Activated T-helper 1 cell treated with anti-CD3 and anti-CD28 coated beads, Interleukin-12 subunit alpha, Interleukin-12 subunit beta, Interleukin-2, Interleukin-4 antibody, amounts not matched to agents 30 ng/mL and 10 ng/mL and 1 ng/mL, durations not matched to agents 14 hours and 24 hours and 36 hours (primary cell): ENCODE data around the gene KRABD2.
"Not testable (repeated sequence)": the region's sequence is repeated elsewhere in the genome, so short reads cannot be mapped to it uniquely, and the experiment has no call there.

Source experiments
- DNase-seq: peaks from one replicate; pipeline ENCODE4 v3.0.0; 2021; ENCODE audit warnings: low spot score
- H3K27ac Mint-ChIP-seq: one replicate; pipeline ENCODE4 v1.8.0; 2021; ENCODE audit warnings: mild to moderate bottlenecking, mixed read lengths
- H3K27me3 Mint-ChIP-seq: one replicate; pipeline ENCODE4 v1.8.0; 2022; ENCODE audit warnings: mild to moderate bottlenecking, moderate library complexity, mixed read lengths; ENCODE audit not compliant: insufficient read depth
- H3K36me3 Mint-ChIP-seq: one replicate; pipeline ENCODE4 v1.8.0; 2021; ENCODE audit warnings: low read depth, mixed read lengths
- H3K4me1 Mint-ChIP-seq: one replicate; pipeline ENCODE4 v1.8.0; 2021; ENCODE audit warnings: low read depth, mixed read lengths
- H3K4me3 Mint-ChIP-seq: one replicate; pipeline ENCODE4 v1.8.0; 2021; ENCODE audit warnings: mild to moderate bottlenecking, moderate library complexity, mixed read lengths
- H3K9me3 Mint-ChIP-seq: one replicate; pipeline ENCODE4 v1.8.0; 2021; ENCODE audit warnings: mixed read lengths
- intact Hi-C: fragments of 100-400 bp; cut with micrococcal nuclease; formaldehyde crosslinking; loops from one replicate; pipeline ENCODE4 v1.15.1; 2024

Gene KRABD2

DNA sequence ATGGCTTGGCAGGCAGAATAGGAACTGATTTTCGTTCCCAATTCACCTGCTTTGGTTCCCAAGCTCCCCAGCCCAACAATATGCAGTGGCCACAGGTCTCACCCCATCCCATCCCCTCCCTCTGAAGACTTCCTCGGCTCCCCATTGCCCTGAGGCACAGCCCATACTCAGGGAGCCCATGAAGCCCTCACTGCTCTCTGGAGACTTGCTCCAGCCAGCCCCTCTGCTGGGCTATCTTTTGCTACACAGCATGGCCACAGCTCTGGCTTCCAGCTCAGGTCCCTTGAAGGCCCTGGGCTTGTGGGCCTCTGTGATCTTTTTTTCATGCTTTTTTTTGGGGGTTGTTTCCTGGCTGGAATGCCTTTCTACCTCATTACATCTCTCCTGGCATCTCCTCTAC lies 29.7 kb upstream of the KRABD2 start:
- no peak for DNase-seq
- Mint-ChIP-seq H3K4me1 (peaks cover 11% of the 10 kb centered on the region), H3K27ac (no peak overlapping the region), H3K36me3 (no peaks in the 10 kb centered on the region), H3K4me3 (no peak overlapping the region), H3K9me3 (no peaks in the 10 kb centered on the region), H3K27me3 (peaks cover 10% of the 10 kb centered on the region)
- intact Hi-C loops, result no loop called here

GRCh38 chr17:8405499-8406016 lies 29.1 kb upstream of the KRABD2 start:
- DNase-seq, result no peak
- Mint-ChIP-seq H3K4me1 (peaks cover 7% of the 10 kb centered on the region), H3K27ac (no peak overlapping the region), H3K36me3 (no peaks in the 10 kb centered on the region), H3K9me3 (no peaks in the 10 kb centered on the region), H3K27me3 (peaks cover 13% of the 10 kb centered on the region), H3K4me3 (no peak overlapping the region)
- intact Hi-C loops, result no loop called here

- Mint-ChIP-seq H3K4me3 (no peak overlapping the region), H3K27ac (no peak overlapping the region), H3K27me3 (peaks cover 11% of the 10 kb centered on the region), H3K9me3 (no peaks in the 10 kb centered on the region), H3K4me1 (no peaks in the 10 kb centered on the region), H3K36me3 (no peaks in the 10 kb centered on the region)
- intact Hi-C loops, result no loop called here
- DNase-seq, result no peak
Observed at GRCh38 chr17:8402921-8403536, 26.5 kb upstream of the KRABD2 start.

DNA sequence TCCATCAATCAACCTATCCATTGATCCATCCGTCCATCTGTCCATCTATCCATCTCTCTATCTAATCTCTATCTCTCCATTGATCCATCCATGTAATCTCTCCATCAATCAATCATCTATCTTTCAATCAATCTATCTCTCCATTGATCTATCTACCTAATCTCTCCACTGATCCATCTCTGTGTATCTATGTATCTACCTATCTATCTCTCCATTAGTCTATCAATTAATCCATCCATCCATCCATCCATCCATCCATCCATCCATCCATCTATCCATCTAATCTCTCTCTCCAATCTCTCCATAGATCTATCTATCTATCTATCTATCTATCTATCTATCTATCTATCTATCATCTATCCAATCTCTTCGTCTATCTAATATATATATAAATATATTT lies 24.6 kb upstream of the KRABD2 start:
- Mint-ChIP-seq H3K27me3 (peaks cover 18% of the 10 kb centered on the region), H3K36me3 (no peaks in the 10 kb centered on the region)

DNA sequence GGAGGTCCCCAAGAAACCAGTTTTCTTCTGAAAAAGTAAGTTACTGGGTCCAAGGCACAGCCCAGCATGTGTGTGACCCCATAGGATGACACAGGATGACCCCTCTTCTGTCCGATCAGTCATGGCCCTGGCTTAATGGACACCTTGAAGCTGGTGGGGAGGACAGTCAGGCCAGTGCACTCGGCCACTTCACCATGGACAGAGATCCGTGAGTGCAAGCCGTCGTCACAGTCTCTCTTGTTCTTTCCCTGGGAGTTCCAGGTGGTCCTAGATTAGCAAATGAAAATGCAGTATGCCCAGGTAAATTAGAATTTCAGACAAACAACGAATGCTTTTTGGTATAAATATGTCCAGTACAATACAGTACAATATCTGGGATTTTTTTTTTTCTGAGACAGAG lies 22.5 kb upstream of the KRABD2 start:
- Mint-ChIP-seq H3K27ac (no peak overlapping the region), H3K9me3 (no peaks in the 10 kb centered on the region), H3K4me3 (no peak overlapping the region), H3K36me3 (no peaks in the 10 kb centered on the region), H3K4me1 (peaks cover 1% of the 10 kb centered on the region), H3K27me3 (peaks cover 21% of the 10 kb centered on the region)
- intact Hi-C loops, result no loop called here
- no peak for DNase-seq

More for the DNA sequence above, 24.6 kb upstream of the KRABD2 start:
- Mint-ChIP-seq H3K27ac (no peak overlapping the region), H3K4me1 (no peaks in the 10 kb centered on the region), H3K9me3 (no peaks in the 10 kb centered on the region), H3K4me3 (no peak overlapping the region)
- intact Hi-C loops, result no loop called here
- no peak for DNase-seq

DNA sequence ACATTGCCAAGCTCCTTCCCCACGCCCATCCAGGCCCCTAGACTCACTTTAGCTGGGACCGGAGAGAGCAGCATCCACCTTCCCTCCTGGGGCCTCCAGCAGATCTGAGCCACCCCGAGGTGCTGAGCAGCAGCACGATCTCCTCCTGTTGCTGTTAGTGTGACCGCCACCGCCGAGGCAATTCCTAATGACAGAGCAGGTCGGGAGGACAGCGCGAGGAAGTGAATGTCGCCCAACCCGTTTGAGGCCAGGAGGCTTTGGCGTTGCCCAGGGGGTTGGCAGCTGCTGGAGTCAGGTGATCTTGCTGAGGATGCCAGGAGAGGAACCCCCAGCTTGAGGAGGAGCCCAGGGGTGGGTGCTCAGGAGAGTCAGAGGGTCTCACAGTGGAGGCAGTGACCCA lies 21.1 kb upstream of the KRABD2 start, which contains the start of gene RNF222:
TSS of gene RNF222 (minus strand) at position 192 of the 400 bp plus-strand sequence. CDS start 4,366 bp downstream, outside the sequence.
- no peaks in the 10 kb centered on the region for H3K9me3 Mint-ChIP-seq
- peaks cover 10% of the 10 kb centered on the region for H3K4me1 Mint-ChIP-seq
- intact Hi-C loops, result no loop called here
- DNase-seq, result no peak
- no peak within 1 kb of the TSS for H3K4me3 Mint-ChIP-seq
- H3K36me3 Mint-ChIP-seq, result no peaks in the 10 kb centered on the region
- H3K27me3 Mint-ChIP-seq, result peaks cover 22% of the 10 kb centered on the region
- no peak within 1 kb of the TSS for H3K27ac Mint-ChIP-seq

- DNase-seq, H3K4me1 Mint-ChIP-seq, H3K36me3 Mint-ChIP-seq, H3K27ac Mint-ChIP-seq, H3K9me3 Mint-ChIP-seq, intact Hi-C loops, H3K4me3 Mint-ChIP-seq: not testable (repeated sequence)
- peaks cover 17% of the 10 kb centered on the region for H3K27me3 Mint-ChIP-seq
Observed at GRCh38 chr17:8394497-8394896, 18.0 kb upstream of the KRABD2 start.

- no peak overlapping the region for H3K4me3 Mint-ChIP-seq
- H3K27ac Mint-ChIP-seq, result peak overlapping the region; percentile 44
Observed at GRCh38 chr17:8393470-8394231, 17.1 kb upstream of the KRABD2 start.

GRCh38 chr17:8392674-8393469 lies 16.4 kb upstream of the KRABD2 start:
- H3K9me3 Mint-ChIP-seq, result no peaks in the 10 kb centered on the region
- DNase-seq, result no peak
- H3K4me3 Mint-ChIP-seq, result no peak overlapping the region
- H3K4me1 Mint-ChIP-seq, result peaks cover 10% of the 10 kb centered on the region
- intact Hi-C loops, result no loop called here
- no peak overlapping the region for H3K27ac Mint-ChIP-seq
- no peaks in the 10 kb centered on the region for H3K36me3 Mint-ChIP-seq
- H3K27me3 Mint-ChIP-seq, result peaks cover 14% of the 10 kb centered on the region

More at GRCh38 chr17:8393470-8394231, 17.1 kb upstream of the KRABD2 start:
- Mint-ChIP-seq H3K27me3 (peaks cover 17% of the 10 kb centered on the region), H3K36me3 (no peaks in the 10 kb centered on the region), H3K9me3 (no peaks in the 10 kb centered on the region), H3K4me1 (peaks cover 10% of the 10 kb centered on the region)
- intact Hi-C loops, result no loop called here
- DNase-seq, result no peak

- no peaks in the 10 kb centered on the region for H3K36me3 Mint-ChIP-seq
- H3K4me1 Mint-ChIP-seq, result peaks cover 10% of the 10 kb centered on the region
- peaks cover 10% of the 10 kb centered on the region for H3K27me3 Mint-ChIP-seq
- H3K27ac Mint-ChIP-seq, result no peak overlapping the region
- H3K9me3 Mint-ChIP-seq, result no peaks in the 10 kb centered on the region
- no peak for DNase-seq
- H3K4me3 Mint-ChIP-seq, result no peak overlapping the region
- intact Hi-C loops, result no loop called here
Observed at GRCh38 chr17:8392274-8392673, 15.8 kb upstream of the KRABD2 start.

GRCh38 chr17:8391711-8392110 lies 15.2 kb upstream of the KRABD2 start:
- intact Hi-C loops, result no loop called here
- Mint-ChIP-seq H3K4me3 (no peak overlapping the region), H3K27me3 (peaks cover 7% of the 10 kb centered on the region), H3K9me3 (no peaks in the 10 kb centered on the region), H3K4me1 (peaks cover 10% of the 10 kb centered on the region), H3K36me3 (no peaks in the 10 kb centered on the region), H3K27ac (no peak overlapping the region)
- no peak for DNase-seq

GRCh38 chr17:8387914-8388651 lies 11.6 kb upstream of the KRABD2 start:
- no peaks in the 10 kb centered on the region for H3K27me3 Mint-ChIP-seq
- peaks cover 14% of the 10 kb centered on the region for H3K4me1 Mint-ChIP-seq
- no peak for DNase-seq
- H3K27ac Mint-ChIP-seq, result no peak overlapping the region
- intact Hi-C loops, result no loop called here
- peaks cover under 1% of the 10 kb centered on the region for H3K36me3 Mint-ChIP-seq
- no peak overlapping the region for H3K4me3 Mint-ChIP-seq
- H3K9me3 Mint-ChIP-seq, result no peaks in the 10 kb centered on the region
